Measurements from ENCODE around the gene ESYT1.

The ESYT1 gene, protein sequence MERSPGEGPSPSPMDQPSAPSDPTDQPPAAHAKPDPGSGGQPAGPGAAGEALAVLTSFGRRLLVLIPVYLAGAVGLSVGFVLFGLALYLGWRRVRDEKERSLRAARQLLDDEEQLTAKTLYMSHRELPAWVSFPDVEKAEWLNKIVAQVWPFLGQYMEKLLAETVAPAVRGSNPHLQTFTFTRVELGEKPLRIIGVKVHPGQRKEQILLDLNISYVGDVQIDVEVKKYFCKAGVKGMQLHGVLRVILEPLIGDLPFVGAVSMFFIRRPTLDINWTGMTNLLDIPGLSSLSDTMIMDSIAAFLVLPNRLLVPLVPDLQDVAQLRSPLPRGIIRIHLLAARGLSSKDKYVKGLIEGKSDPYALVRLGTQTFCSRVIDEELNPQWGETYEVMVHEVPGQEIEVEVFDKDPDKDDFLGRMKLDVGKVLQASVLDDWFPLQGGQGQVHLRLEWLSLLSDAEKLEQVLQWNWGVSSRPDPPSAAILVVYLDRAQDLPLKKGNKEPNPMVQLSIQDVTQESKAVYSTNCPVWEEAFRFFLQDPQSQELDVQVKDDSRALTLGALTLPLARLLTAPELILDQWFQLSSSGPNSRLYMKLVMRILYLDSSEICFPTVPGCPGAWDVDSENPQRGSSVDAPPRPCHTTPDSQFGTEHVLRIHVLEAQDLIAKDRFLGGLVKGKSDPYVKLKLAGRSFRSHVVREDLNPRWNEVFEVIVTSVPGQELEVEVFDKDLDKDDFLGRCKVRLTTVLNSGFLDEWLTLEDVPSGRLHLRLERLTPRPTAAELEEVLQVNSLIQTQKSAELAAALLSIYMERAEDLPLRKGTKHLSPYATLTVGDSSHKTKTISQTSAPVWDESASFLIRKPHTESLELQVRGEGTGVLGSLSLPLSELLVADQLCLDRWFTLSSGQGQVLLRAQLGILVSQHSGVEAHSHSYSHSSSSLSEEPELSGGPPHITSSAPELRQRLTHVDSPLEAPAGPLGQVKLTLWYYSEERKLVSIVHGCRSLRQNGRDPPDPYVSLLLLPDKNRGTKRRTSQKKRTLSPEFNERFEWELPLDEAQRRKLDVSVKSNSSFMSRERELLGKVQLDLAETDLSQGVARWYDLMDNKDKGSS

DNA sequence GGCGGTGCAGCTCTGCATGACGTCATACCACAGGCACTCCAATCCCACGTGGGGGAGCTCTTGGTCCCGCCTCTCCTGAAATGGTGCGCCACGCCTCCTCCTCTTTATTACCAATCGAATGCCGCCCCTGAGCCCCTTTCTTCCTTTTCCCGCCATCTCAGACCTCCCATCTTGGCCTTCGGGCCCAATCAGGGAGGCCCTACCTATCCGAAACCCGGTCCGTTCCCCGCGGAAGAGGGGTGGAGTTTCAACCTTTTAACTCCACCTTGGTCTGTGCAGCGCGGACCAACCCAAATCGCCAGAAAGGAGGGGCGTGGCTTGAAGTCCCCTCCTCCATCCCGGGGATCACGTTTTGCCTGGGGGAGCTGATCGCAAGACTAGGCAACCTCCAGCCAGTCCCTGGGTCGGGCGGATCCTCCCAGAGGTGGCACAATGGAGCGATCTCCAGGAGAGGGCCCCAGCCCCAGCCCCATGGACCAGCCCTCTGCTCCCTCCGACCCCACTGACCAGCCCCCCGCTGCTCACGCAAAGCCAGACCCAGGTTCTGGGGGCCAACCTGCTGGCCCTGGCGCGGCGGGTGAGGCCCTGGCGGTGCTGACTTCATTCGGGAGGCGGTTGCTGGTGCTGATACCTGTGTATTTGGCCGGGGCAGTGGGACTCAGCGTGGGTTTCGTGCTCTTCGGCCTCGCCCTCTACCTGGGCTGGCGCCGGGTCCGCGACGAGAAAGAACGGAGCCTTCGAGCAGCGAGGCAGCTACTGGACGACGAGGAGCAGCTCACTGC is at the start of gene ESYT1:
ESYT1 (plus strand) TSS at position 380 of the 782 bp plus-strand sequence; CDS start at position 433, 53 bp downstream.
- peak; percentile 98 to 100 for DNase-seq

- DNase-seq: no peak
Observed at GRCh38 chr12:56078427-56078826, 49.6 kb upstream of the ESYT1 start.

- no peak for DNase-seq
Observed at GRCh38 chr12:56078931-56079722, 48.9 kb upstream of the ESYT1 start.

GRCh38 chr12:56079723-56080555 is 48.1 kb upstream of the ESYT1 start, which contains the start of gene ERBB3:
TSS of gene ERBB3 (plus strand) at chr12:56080165. CDS start at chr12:56080301, 136 bp downstream.
- DNase-seq: no peak

- DNase-seq: no peak
Observed at GRCh38 chr12:56080556-56081138, 47.4 kb upstream of the ESYT1 start.

DNA sequence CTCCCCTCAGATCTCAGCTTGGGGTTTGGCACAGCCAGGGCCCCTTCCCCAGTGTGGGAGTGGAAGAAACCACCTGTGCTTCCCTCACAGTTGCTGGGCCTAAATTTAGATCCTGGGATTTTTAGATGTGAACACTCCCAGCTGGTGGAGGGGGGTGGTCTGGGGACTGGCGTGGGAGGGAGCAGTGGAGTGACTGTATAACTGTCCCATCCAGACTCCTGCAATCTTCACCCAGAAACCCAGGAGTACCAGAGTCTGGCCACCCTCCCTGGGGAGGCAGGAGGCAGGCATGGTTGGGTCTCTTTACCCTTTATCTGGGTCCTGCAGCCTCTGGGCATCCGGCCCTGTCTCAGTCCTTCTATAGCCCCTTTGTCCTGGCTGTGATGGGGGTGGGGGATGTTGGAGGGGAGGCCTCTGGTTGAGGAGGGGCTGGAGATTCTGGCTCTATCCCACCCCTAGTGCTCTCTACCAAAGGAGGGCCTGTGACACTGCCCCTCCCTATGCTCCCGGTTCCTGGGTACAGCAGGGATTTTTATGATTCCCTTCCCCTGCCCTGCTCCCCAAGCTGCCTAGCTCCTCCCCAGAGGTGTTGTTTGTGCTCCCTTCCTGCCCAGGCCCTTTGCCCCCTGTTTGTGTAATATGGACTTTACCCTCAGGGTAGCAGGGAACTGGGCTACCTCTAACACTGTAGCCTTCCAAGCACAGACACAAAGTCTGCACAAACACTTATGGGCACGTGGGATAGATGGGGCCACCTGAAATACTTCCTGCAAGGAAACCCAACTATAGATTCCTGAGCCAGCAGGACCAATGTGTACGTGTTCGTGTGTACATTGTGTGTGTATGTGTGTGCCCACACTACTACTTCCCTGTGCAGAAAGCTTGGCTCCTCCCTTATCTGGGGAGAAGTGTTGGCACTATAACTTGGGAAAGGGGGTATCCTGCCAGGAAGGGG is 46.4 kb upstream of the ESYT1 start:
- DNase-seq: no peak

DNA sequence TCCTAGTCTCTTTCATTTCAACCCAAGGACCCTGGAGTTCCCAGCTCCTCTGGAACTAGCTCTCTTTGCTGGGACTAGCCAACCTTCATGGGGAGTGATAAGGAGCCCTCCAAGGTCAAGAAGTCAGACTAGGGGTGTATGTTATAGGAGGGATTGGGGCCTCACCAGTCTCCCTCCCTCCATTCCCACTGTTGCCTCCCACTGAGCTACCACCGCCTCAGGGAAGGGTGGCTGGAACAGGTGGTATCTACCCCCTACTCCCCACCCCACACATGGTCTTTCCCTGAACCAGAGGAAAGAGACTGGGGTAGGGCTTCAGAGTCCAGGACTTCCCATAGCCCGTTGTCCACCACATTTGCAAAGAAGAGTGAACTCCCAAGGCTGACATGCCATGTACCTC is 45.7 kb upstream of the ESYT1 start:
- DNase-seq: no peak

- no peak for DNase-seq
Observed at GRCh38 chr12:56082967-56083366, 45.1 kb upstream of the ESYT1 start.

GRCh38 chr12:56084958-56085543 is 43.0 kb upstream of the ESYT1 start:
- no peak for DNase-seq

DNA sequence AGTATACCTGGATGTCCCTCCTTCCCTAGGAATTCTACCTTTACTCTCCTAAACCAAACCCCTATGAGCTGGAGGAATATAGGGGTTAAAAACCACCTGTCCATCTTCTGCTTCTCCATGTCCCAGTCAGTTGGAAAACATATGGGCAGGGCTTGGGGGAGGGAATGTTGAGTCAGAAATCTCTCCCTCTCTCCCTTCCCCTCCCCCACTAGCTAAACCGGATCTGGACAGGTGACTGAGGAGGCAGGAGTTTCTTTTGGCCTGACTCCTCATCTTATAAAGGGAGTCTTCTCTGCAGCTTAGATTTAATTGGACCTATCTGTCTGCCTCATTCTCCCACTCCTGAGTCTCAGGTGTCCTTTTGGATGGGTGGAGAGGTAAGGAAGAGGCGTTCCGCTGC is 42.0 kb upstream of the ESYT1 start:
- DNase-seq: no peak

DNA sequence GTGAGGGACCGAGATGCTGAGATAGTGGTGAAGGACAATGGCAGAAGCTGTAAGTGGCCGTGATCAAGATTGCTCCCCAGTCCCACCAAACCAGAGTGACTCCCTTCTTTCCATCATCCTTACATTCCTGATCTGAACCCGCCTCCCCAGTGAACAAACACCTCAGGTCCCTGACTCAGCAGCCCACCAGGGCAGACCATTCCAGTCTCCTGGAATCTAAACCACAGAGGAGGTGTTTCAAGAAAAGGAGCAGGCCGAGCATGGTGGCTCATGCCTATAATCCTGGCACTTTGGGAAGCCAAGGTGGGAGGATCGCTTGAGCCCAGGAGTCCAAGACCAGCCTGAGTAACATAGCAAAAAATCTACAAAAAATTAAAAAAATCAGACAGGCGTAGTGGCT is 41.5 kb upstream of the ESYT1 start:
- no peak for DNase-seq

DNA sequence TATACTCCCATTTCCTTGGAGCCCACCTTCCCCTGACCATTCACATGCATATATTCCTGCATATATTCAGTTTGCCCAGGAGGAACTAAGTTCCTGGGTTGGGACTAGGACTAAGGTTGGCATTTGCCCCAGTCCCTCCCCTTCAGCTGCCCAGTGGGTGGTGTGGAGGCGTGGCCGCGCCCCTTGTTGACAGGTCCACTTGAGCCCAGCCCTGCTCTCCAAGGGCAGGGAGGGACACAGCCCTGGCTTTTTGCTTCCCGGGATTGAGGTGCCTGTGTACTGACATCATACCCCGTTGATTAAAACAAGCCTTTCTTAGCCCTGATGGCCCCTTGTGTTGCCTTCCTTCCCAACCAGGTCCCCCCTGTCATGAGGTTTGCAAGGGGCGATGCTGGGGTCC is 40.8 kb upstream of the ESYT1 start:
- no peak for DNase-seq

DNA sequence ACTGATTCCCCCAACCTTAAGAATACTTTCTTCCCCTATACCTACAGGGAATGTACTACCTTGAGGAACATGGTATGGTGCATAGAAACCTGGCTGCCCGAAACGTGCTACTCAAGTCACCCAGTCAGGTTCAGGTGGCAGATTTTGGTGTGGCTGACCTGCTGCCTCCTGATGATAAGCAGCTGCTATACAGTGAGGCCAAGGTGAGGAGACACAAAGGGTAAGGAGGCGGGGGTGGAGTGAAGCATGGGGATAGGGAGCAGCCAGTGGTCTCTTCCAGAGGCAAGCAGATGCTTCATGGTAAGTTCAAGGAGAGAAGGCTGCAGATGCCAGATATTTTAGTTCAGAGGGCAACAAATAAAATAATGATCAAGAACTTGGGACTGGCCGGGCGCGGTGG is 30.3 kb upstream of the ESYT1 start:
- no peak for DNase-seq

DNA sequence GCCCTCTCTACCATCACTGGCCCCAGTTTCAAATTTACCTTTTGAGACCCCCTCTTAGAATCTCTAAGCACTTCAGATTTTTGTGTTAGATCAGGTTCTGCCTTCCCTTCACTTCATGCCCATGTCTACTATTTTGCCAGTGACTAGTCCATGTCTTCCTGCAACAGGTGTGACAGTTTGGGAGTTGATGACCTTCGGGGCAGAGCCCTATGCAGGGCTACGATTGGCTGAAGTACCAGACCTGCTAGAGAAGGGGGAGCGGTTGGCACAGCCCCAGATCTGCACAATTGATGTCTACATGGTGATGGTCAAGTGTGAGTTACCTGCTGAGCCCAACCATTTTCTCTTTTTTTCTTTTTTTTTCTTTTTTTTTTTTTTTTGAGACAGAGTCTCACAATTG is 29.5 kb upstream of the ESYT1 start:
- no peak for DNase-seq

- DNase-seq: no peak
Observed at GRCh38 chr12:56099787-56100186, 28.3 kb upstream of the ESYT1 start.

DNA sequence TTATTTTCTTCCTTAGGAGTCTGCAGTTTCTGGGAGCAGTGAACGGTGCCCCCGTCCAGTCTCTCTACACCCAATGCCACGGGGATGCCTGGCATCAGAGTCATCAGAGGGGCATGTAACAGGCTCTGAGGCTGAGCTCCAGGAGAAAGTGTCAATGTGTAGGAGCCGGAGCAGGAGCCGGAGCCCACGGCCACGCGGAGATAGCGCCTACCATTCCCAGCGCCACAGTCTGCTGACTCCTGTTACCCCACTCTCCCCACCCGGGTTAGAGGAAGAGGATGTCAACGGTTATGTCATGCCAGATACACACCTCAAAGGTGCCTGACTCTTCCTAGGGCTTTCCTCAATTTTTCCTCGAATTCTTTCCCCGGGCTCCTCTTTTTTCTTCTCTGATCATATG is 27.0 kb upstream of the ESYT1 start:
- DNase-seq: no peak

GRCh38 chr12:56102683-56103065 is 25.4 kb upstream of the ESYT1 start:
- DNase-seq: no peak

- no peak for DNase-seq
Observed at GRCh38 chr12:56103066-56103711, 24.9 kb upstream of the ESYT1 start.

DNA sequence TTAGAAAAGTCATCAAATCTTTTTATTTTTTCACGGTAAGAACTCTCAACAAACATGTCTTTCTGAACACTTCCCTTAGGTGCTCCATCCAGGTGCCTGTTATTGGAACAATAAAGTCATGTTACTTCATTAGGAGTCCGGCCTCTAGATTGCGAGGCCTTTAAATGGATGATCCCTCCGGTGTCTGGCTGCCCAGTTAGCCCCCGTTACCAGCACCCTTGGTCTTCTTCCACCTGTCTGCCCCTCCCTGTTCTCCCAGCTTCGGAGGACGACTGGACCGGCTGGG is 24.3 kb upstream of the ESYT1 start:
- DNase-seq: no peak

All from cerebellar nuclear complex (tissue), 1 donor.